EH (cell line): ENCODE results near the gene CKAP4.

ENCODE experiments used
- DNase-seq: peaks from one replicate; pipeline ENCODE4 v3.0.0-alpha.2; 2015; ENCODE audit warnings: low read depth

CKAP4 gene

GRCh38 chr12:106274575-106275121, 26.8 kb upstream of the CKAP4 start:
- peak; percentile 12 for DNase-seq

- DNase-seq, result no peak
Observed at GRCh38 chr12:106274012-106274411, 26.2 kb upstream of the CKAP4 start.

GRCh38 chr12:106273491-106273890, 25.7 kb upstream of the CKAP4 start:
- no peak for DNase-seq

- DNase-seq, result no peak
Observed at GRCh38 chr12:106271575-106272505, 24.0 kb upstream of the CKAP4 start.

- no peak for DNase-seq
Observed at GRCh38 chr12:106269150-106269771, 21.4 kb upstream of the CKAP4 start.

- no peak for DNase-seq
Observed at GRCh38 chr12:106267535-106267934, 19.7 kb upstream of the CKAP4 start.

GRCh38 chr12:106265116-106265515, 17.3 kb upstream of the CKAP4 start:
- DNase-seq, result no peak

- DNase-seq, result no peak
Observed at GRCh38 chr12:106258935-106259334, 11.1 kb upstream of the CKAP4 start.

GRCh38 chr12:106258226-106258625, 10.4 kb upstream of the CKAP4 start:
- no peak for DNase-seq

GRCh38 chr12:106256524-106256923, 8.7 kb upstream of the CKAP4 start:
- DNase-seq, result no peak

GRCh38 chr12:106255952-106256351, 8.1 kb upstream of the CKAP4 start:
- no peak for DNase-seq

- DNase-seq, result no peak
Observed at GRCh38 chr12:106255493-106255892, 7.7 kb upstream of the CKAP4 start.

GRCh38 chr12:106254724-106255123, 6.9 kb upstream of the CKAP4 start:
- no peak for DNase-seq

- DNase-seq, result peak; percentile 86
Observed at GRCh38 chr12:106251631-106252455, 4.0 kb upstream of the CKAP4 start.

GRCh38 chr12:106249411-106250135, 1.8 kb upstream of the CKAP4 start:
- DNase-seq, result no peak

GRCh38 chr12:106248846-106249371, 1.1 kb upstream of the CKAP4 start:
- peak; percentile 70 for DNase-seq

- DNase-seq, result peak; percentile 85
Observed at GRCh38 chr12:106248312-106248845, 559 bp upstream of the CKAP4 start.

- DNase-seq, result peak; percentile 73
Observed at GRCh38 chr12:106246891-106247673, 738 bp downstream of the CKAP4 start.

GRCh38 chr12:106245767-106246166, 2.1 kb downstream of the CKAP4 start:
- DNase-seq, result peak; percentile 82

- no peak for DNase-seq
Observed at GRCh38 chr12:106243620-106244019, 4.2 kb downstream of the CKAP4 start.
